GF-D8 (cell line): ENCODE results near the gene ODAD4.
A peak's percentile ranks its signal among the peaks of the same experiment; 100 is the strongest.

Source experiments
- DNase-seq: peaks from one replicate; lab custom pipeline; 2025; lab: John Stamatoyannopoulos, UW

The ODAD4 gene

GRCh38 chr17:41930009-41930832 lies at the start of gene ODAD4:
Gene ODAD4 (plus strand): TSS chr17:41930617. CDS start chr17:41930724, 107 bp downstream.
- DNase-seq, result peak; percentile 82

GRCh38 chr17:41882756-41883155 lies 47.7 kb upstream of the ODAD4 start:
- no peak for DNase-seq

- no peak for DNase-seq
Measured at GRCh38 chr17:41885733-41886132, 44.7 kb upstream of the ODAD4 start.

- DNase-seq, result no peak
Measured at GRCh38 chr17:41888332-41888965, 42.0 kb upstream of the ODAD4 start.

DNA sequence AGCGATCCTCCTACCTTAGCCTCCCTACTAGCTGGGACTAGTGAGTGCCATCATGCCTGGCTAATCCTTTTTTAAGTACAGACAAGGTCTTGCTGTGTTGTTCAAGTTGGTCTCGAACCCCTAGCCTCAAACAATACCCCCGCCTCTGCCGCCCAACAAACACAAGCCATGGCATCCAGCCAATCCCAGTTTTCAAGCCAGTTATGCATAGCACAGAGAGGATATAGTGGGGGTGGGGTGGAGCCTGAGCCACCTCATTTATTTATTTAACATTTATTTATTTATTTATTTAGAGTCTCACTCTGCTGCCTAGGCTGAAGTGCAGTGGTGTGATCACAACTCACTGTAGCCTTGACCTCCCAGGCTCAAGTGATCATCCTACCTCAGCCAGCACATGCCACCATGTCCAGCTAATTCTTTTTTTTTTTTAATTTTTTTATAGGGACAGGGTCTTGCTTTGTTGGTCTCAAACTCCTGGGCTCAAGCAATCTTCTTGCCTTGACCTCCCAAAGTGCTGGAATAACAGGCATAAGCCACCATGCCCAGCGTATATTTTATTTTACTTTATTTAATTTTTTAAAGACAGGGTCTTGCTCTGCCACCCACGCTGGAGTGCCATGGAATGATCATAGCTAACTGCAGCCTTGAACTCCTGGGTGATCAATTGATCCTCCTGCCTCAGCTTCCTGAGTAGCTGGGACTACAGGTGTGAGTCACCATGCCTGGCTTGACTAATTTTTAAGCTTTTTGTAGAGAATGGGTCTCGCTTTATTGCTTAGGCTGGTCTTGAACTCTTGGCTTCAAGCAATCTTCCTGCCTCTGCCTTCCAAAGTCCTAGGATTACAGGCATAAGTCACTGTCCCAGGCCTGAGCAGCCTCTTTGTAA lies 39.0 kb upstream of the ODAD4 start:
- no peak for DNase-seq

DNA sequence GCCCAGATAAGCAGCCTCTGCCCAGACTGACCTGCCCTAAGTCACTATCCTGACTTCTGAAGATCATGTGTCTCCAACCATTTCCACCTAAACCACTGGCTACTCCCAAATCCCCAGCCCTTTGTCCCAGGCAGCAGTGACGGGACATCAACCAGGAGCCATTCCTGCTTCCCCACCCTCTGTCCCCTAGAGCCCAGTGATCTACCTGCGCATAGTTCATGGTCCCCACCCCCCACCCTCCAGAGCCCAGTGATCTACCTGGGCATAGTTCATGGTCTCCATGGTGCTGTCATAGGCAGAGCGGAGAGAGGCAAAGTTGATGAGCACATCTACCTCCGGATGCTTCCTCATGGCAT lies 38.4 kb upstream of the ODAD4 start:
- DNase-seq, result no peak

DNA sequence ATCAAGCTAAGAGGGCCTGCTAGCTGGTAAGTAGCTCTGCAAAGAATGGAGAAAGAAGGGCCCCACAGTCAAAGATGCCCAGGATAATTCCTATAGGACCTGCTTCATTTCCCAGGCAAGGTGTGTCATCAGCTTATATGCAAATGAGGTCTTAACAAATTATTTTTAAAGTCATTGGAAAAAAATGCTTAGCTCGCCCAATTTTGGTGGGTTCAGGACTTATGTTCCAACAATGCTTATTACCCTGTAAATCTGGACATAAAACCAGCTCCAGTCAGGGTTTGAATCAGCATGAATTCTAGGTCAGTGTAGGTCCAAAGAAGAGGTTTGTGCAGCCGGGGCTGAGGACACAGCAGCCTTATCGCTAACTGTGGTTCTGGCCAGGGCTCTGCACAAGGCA lies 37.0 kb upstream of the ODAD4 start:
- DNase-seq, result no peak

- no peak for DNase-seq
Measured at GRCh38 chr17:41894791-41895331, 35.6 kb upstream of the ODAD4 start.

DNA sequence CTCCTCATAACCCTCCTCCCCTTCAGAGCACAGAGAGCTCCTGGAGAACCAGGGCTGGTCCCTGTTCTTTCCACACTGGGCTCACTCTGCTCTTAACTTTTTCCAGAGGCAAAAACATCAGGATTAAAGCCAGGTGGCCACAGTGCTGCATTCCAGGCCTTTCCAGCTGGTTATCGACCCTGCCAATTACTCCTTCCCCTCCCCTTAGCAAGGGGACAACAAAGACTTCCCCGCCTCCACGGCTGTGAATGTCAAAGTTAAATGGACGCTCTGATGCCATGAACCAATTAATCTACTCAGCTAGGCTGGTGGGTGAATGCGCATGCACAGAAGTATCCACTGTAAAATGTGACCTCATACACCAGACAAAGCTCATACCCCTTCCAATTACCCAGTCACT lies 34.8 kb upstream of the ODAD4 start:
- DNase-seq, result no peak

- no peak for DNase-seq
Measured at GRCh38 chr17:41896726-41897125, 33.7 kb upstream of the ODAD4 start.

- no peak for DNase-seq
Measured at GRCh38 chr17:41901646-41902045, 28.8 kb upstream of the ODAD4 start.

DNA sequence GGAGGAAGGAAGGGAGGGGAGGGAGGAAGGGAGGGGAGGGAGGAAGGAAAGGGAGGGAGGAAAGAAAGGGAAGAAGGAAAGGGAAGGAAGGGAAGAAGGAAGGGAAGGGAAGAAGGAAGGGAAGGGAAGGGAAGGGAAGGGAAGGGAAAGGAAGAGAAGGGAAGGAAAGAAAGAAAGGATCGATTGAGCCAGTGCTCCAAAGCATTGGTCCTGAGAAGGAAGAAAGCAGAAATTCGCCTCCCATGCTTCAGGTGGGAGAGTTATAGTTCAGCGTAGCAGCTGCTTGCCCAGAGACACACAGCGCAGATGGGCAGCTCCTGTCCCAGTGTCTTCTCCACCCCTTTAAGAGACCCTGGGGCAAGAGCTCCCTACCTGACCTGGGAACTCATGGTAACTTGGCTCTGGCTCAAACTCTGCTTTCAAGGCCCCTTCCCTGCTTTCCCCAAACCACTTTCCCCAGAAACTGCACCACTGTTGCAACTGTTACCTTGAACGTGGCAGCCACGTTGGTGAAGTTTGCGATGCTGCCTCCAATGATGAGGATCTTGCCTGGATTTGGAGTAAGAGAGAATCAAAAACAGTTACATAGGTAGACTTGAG lies 26.1 kb upstream of the ODAD4 start:
- no peak for DNase-seq

DNA sequence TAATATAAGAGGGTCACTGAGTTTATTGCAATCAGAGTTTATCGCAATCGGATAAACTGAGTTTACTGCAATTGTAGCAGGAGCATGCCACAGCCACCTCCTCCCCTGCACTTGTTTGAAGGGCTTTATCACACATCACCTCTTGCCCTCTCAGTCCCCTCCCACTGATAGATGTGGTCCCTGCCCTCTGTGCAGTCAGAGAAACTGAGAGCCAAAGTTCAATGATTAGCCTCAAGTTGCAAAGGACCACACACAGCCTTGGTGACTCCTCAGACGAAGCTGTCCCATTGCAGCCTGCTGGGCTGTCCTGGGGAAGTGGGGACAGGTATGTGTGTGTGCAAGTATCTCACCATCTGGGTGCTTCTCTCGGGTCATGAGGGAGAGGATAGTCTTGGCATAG lies 25.2 kb upstream of the ODAD4 start:
- DNase-seq, result no peak

GRCh38 chr17:41906465-41907184 lies 23.8 kb upstream of the ODAD4 start:
- DNase-seq, result no peak

DNA sequence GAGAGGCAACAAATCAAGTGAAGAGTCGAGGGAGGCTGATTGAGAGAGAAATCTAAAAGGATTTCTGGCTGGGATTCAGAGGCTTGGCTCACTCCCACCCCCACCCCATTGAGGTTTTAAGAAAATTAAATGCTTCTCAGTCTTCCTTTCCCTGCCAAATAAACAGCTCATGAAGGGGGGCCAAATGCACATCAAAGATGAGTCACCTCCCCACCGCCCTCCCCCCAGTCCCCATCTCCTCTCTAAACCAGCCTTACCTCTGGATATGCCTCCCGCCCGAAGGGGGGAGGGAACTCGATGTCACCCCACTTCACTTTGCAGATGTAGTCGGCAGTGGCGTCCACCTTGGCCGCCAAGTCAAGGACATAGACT lies 23.2 kb upstream of the ODAD4 start:
- no peak for DNase-seq

- DNase-seq, result no peak
Measured at GRCh38 chr17:41907633-41908539, 22.5 kb upstream of the ODAD4 start.

- DNase-seq, result no peak
Measured at GRCh38 chr17:41909088-41909487, 21.3 kb upstream of the ODAD4 start.

DNA sequence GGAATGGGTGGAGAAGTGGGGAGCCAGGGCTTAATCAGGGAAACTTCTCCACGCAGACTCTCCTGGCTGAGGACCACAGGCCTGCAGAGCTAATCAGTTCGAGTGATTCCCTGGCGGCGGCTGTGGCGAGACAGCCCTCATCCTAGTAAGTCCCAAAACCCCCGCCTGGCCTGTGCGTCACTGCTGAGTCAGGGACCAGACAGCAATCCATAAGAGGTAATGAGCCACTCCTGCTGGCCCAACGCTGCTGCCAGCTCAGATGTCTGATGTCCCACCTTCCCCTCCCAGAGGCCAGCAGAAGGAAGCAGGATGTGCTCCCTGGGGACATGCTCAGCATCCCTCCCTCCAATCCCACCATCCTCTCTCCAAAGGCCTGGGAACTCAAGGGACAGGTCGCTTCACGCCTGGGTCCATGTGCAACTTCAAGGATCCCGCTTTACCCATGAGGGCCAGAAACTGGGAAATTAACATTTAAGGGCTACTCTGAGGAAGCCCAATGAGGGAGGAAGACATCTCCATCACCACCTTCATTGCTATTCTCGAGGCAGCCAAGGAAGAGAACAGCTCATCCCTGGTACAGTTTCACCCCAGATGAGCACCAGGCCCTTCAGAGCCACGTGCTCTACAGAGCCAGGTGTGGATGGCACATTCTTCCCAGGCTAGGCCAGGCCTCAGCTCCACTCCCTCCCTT lies 19.6 kb upstream of the ODAD4 start:
- no peak for DNase-seq

- no peak for DNase-seq
Measured at GRCh38 chr17:41912925-41913324, 17.5 kb upstream of the ODAD4 start.

DNA sequence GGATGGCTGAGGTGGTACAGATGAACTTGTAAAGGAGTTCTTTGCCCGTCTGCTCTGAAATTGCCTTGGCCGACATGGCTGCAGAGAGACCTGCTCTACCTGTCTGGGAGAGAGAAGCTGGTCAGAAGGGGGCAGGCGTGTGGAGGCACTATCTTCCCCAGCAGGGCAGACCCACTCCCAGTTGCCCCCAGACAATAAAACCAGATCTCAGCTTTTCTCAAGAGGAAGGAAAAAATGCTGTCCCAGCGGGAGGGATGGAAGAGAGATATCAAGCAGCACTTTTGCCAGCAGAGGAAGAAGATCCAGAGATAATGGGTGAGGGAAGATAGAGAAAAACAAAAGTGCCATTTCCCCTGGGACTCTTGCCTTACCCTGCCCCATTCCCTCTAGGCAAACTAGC lies 16.6 kb upstream of the ODAD4 start:
- DNase-seq, result no peak
